Effector memory CD8-positive, alpha-beta T cell (primary cell): ENCODE data around the gene NCOA6.
"Not testable (repeated sequence)": the region's sequence is repeated elsewhere in the genome, so short reads cannot be mapped to it uniquely, and the experiment has no call there.

Source experiments
- ATAC-seq: fragments of 150-1000 bp; cut with Tn5 transposase; replicated peaks from 2 replicates; pipeline ENCODE4 v1.10.0; 2021; ENCODE audit warnings: mild to moderate bottlenecking, moderate library complexity
- DNase-seq, 3 experiments: peaks; one replicate each; pipeline ENCODE4 v3.0.0; 2021
- H3K27ac Mint-ChIP-seq, 2 donors: one replicate each; pipeline ENCODE4 v1.8.0; 2022; ENCODE audit warnings: mild to moderate bottlenecking in 2 of 2, mixed read lengths in 2 of 2, moderate library complexity in 2 of 2
- H3K27me3 Mint-ChIP-seq, 2 donors: one replicate each; pipeline ENCODE4 v1.8.0; 2022; ENCODE audit warnings: mixed read lengths in 2 of 2
- H3K36me3 Mint-ChIP-seq: one replicate; pipeline ENCODE4 v1.8.0; 2022; ENCODE audit warnings: mild to moderate bottlenecking, moderate library complexity, mixed read lengths; ENCODE audit not compliant: insufficient read depth
- H3K4me1 Mint-ChIP-seq, 2 donors: one replicate each; pipeline ENCODE4 v1.8.0; 2022; ENCODE audit warnings: low read depth in 2 of 2, mixed read lengths in 2 of 2
- H3K4me3 Mint-ChIP-seq, 2 donors: one replicate each; pipeline ENCODE4 v1.8.0; 2022; ENCODE audit warnings: mild to moderate bottlenecking in 2 of 2, mixed read lengths in 2 of 2, moderate library complexity in 2 of 2
- H3K9me3 Mint-ChIP-seq, 2 donors: one replicate each; pipeline ENCODE4 v1.8.0; 2022; ENCODE audit warnings: mixed read lengths in 2 of 2

Gene NCOA6

DNA sequence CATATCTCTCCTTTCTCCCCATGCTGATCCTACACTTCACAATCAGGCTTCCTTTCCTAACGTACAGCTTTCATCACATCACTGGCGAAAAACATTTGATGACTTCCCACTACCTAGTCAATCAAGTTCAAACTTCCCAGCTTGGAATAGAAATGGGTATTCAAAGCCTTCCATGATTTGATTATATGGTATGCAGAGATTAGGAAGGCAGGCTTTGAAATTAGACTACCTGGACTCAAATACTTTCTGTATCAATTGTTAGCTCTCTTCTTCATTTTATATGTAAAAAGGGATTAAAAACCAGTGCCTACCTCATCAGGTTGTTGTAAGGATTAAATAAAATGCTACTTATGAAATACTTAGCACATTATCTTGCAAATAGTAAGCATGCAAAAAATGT, 7.7 kb downstream of the NCOA6 start:
- ATAC-seq (no peak), DNase-seq (no peak)
- no peak overlapping the region for H3K27ac Mint-ChIP-seq
- no peaks in the 10 kb centered on the region for H3K27me3 Mint-ChIP-seq
- H3K36me3 Mint-ChIP-seq = peaks cover 5% of the 10 kb centered on the region
- peaks cover 32 to 47% of the 10 kb centered on the region in 2 donors for H3K4me1 Mint-ChIP-seq
- H3K9me3 Mint-ChIP-seq = no peaks in the 10 kb centered on the region
- H3K4me3 Mint-ChIP-seq = no peak overlapping the region

GRCh38 chr20:34817072-34817471, 8.4 kb downstream of the NCOA6 start:
- Mint-ChIP-seq H3K27ac (no peak overlapping the region), H3K4me1 (peaks cover 27 to 47% of the 10 kb centered on the region in 2 donors), H3K27me3 (no peaks in the 10 kb centered on the region), H3K9me3 (no peaks in the 10 kb centered on the region), H3K36me3 (peaks cover 7% of the 10 kb centered on the region), H3K4me3 (no peak overlapping the region)
- DNase-seq = no peak
- no peak for ATAC-seq

DNA sequence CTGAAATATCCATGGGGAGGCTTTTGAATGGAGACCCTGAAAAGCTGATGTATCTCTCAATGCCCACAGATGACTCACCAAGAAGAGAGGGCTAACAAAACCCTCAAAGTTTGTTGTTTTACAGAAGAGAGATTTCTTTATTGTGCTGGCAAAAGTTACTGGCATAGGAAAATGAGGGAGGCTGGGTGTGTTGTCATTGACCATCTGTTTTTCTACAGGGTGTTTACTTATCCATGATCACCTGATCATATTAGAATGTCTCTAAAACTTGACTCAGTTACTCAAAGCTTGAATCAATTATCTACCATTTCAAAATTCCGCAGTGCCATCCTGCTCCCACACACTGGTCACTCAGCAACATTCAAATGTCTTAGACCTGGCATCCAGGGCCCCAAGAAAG, 9.8 kb downstream of the NCOA6 start:
- DNase-seq (no peak), ATAC-seq (no peak)
- H3K4me1 Mint-ChIP-seq = peaks cover 16 to 38% of the 10 kb centered on the region in 2 donors
- no peaks in the 10 kb centered on the region for H3K9me3 Mint-ChIP-seq
- no peaks in the 10 kb centered on the region for H3K27me3 Mint-ChIP-seq
- H3K27ac Mint-ChIP-seq = no peak overlapping the region
- peaks cover 7% of the 10 kb centered on the region for H3K36me3 Mint-ChIP-seq
- no peak overlapping the region for H3K4me3 Mint-ChIP-seq

DNA sequence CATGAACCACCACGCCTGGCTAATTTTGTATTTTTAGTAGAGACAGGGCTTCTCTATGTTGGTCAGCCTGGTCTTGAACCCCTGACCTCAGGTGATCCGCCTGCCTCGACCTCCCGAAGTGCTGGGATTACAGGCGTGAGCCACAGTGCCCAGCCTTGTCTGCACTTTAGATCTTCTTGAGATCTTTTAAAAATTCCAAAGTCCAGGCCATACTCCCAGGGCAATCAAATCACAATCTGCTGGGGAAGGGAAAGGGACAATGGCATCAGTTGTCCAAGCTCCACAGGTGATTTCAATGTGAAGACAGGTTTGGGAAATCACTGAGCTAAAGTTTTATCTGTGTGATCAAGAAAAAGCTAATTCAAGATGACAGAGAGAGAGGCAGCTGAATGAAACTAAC, 16.9 kb downstream of the NCOA6 start:
- peaks cover 14 to 30% of the 10 kb centered on the region in 2 donors for H3K4me1 Mint-ChIP-seq
- no peak overlapping the region for H3K4me3 Mint-ChIP-seq
- ATAC-seq (no peak), DNase-seq (no peak)
- peaks cover 13% of the 10 kb centered on the region for H3K36me3 Mint-ChIP-seq
- no peaks in the 10 kb centered on the region for H3K27me3 Mint-ChIP-seq
- H3K27ac Mint-ChIP-seq = no peak overlapping the region
- H3K9me3 Mint-ChIP-seq = no peaks in the 10 kb centered on the region

GRCh38 chr20:34807944-34808465, 17.4 kb downstream of the NCOA6 start:
- not testable (repeated sequence) for H3K4me3 Mint-ChIP-seq, DNase-seq, H3K36me3 Mint-ChIP-seq, H3K27ac Mint-ChIP-seq, ATAC-seq, H3K9me3 Mint-ChIP-seq, H3K27me3 Mint-ChIP-seq
- H3K4me1 Mint-ChIP-seq = peaks cover 14 to 30% of the 10 kb centered on the region in 2 donors

DNA sequence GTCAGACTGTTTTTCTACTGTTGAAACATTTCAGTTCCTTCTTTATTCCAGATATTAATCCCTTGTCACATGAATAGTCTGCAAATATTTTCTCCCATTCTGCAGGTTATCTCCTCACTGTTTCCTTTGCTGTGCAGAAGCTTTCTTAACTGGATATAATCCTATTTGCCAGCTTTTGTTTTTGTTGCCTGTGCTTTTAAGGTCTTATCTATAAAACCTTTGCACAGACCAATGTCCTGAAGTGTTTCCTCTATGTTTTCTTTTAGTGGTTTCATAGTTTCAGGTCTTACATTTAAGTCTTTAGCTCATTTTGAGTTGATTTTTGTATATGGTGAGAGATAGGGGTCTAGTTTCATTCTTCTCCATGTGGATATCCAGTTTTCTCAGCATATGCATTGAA, 19.2 kb downstream of the NCOA6 start:
- H3K27ac Mint-ChIP-seq = peak overlapping the region in 1 of 2 donors; percentile 80

GRCh38 chr20:34798871-34799270, 26.6 kb downstream of the NCOA6 start:
- Mint-ChIP-seq H3K4me3 (no peak overlapping the region), H3K27ac (peak overlapping the region; percentile 21 to 24)

More for the DNA sequence above, 19.2 kb downstream of the NCOA6 start:
- ATAC-seq = no peak
- Mint-ChIP-seq H3K36me3 (peaks cover 8% of the 10 kb centered on the region), H3K9me3 (no peaks in the 10 kb centered on the region), H3K4me3 (no peak overlapping the region), H3K4me1 (peaks cover 19 to 31% of the 10 kb centered on the region in 2 donors), H3K27me3 (no peaks in the 10 kb centered on the region)
- DNase-seq = no peak

GRCh38 chr20:34798328-34798727, 27.1 kb downstream of the NCOA6 start:
- Mint-ChIP-seq H3K4me1 (peaks cover 32 to 49% of the 10 kb centered on the region in 2 donors), H3K27me3 (no peaks in the 10 kb centered on the region), H3K4me3 (no peak overlapping the region), H3K36me3 (peaks cover 3% of the 10 kb centered on the region), H3K9me3 (no peaks in the 10 kb centered on the region), H3K27ac (peak overlapping the region in 1 of 2 donors; percentile 24)
- no peak for DNase-seq
- ATAC-seq = no peak

More at GRCh38 chr20:34798871-34799270, 26.6 kb downstream of the NCOA6 start:
- DNase-seq (no peak), ATAC-seq (no peak)
- Mint-ChIP-seq H3K36me3 (peaks cover 3% of the 10 kb centered on the region), H3K27me3 (no peaks in the 10 kb centered on the region), H3K4me1 (peaks cover 32 to 49% of the 10 kb centered on the region in 2 donors), H3K9me3 (no peaks in the 10 kb centered on the region)

- Mint-ChIP-seq H3K9me3 (no peaks in the 10 kb centered on the region), H3K27ac (no peak overlapping the region), H3K4me3 (no peak overlapping the region), H3K4me1 (peaks cover 32 to 49% of the 10 kb centered on the region in 2 donors), H3K36me3 (peaks cover 3% of the 10 kb centered on the region), H3K27me3 (no peaks in the 10 kb centered on the region)
- ATAC-seq (no peak), DNase-seq (no peak)
Measured at GRCh38 chr20:34797012-34797995, 28.1 kb downstream of the NCOA6 start.

- ATAC-seq (no peak), DNase-seq (no peak)
- Mint-ChIP-seq H3K36me3 (peaks cover 13% of the 10 kb centered on the region), H3K4me1 (peaks cover 20% of the 10 kb centered on the region in 2 donors), H3K4me3 (no peak overlapping the region), H3K9me3 (no peaks in the 10 kb centered on the region), H3K27ac (peak overlapping the region; percentile 28 to 31), H3K27me3 (no peaks in the 10 kb centered on the region)
Measured at GRCh38 chr20:34794006-34794585, 31.4 kb downstream of the NCOA6 start.

GRCh38 chr20:34792687-34793363, 32.6 kb downstream of the NCOA6 start:
- Mint-ChIP-seq H3K4me3 (no peak overlapping the region), H3K27me3 (no peaks in the 10 kb centered on the region), H3K4me1 (peaks cover 7 to 12% of the 10 kb centered on the region in 2 donors), H3K36me3 (peaks cover 14% of the 10 kb centered on the region), H3K27ac (peak overlapping the region in 1 of 2 donors; percentile 77), H3K9me3 (no peaks in the 10 kb centered on the region)
- DNase-seq (no peak), ATAC-seq (no peak)

DNA sequence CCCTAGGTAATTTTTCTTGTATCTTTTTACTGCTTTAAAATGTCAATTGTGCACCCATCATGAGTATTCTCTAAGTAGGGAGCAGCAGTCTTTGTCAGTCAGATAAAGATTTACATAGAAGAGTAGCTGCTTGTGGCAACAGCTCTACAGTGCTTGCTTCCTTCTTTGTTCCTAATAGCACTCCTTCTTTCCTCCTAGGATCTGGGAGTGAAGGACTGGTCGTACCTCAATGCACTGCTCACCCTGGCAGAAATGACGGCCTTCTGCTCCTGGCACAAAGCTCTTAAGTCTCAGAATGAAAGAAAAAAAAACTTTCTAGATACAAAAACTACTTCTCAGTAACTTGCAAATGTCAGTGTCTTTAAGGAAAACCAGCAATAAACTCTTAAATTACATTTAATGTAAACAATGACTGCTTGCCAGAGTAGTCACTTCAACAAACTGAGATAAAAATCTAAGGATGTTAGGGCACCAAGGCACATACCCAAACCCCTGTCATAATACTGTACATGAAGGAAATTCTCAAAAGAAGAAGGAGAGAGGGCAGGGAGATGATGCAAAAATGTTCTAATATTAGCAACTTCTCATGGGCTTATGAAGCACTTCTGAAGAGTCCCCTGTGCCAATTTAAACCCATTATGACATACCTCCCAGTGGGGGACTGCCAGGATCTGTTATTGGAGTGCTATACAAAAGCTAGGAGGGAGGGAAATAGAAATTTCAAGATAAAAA, 34.0 kb downstream of the NCOA6 start:
- Mint-ChIP-seq H3K9me3 (no peaks in the 10 kb centered on the region), H3K4me3 (no peak overlapping the region), H3K27me3 (no peaks in the 10 kb centered on the region), H3K4me1 (peaks cover 10 to 11% of the 10 kb centered on the region in 2 donors), H3K36me3 (peaks cover 19% of the 10 kb centered on the region), H3K27ac (no peak overlapping the region)
- ATAC-seq = no peak
- no peak for DNase-seq

DNA sequence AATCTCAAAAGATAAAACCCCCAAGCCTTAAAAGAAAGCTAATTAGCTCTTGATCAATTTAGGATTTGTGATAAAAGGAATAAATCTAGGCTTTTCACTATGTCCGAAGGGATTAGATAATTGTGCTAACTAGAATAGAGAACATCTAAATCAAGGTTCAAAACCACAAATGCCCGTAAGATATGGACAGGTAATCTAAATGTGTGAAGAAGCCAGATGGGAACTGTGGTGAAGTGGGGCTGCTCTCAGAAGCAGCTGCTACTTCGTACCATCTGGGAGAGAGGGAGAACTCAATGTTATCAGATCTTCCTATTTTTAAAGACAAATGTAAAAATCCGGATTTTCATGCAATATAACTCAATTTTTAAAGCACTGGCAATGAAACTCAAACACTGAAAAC, 44.2 kb downstream of the NCOA6 start:
- Mint-ChIP-seq H3K4me1 (peaks cover under 1% of the 10 kb centered on the region in 2 donors), H3K36me3 (peaks cover 37% of the 10 kb centered on the region), H3K27me3 (no peaks in the 10 kb centered on the region), H3K27ac (no peak overlapping the region), H3K4me3 (no peak overlapping the region), H3K9me3 (no peaks in the 10 kb centered on the region)
- DNase-seq = no peak
- ATAC-seq = no peak
